ENCODE measurements around the gene CFD.
A peak's percentile ranks its signal among the peaks of the same experiment; 100 is the strongest.
"Not testable (repeated sequence)": the region's sequence is repeated elsewhere in the genome, so short reads cannot be mapped to it uniquely, and the experiment has no call there.

CFD gene

GRCh38 chr19:825897-826644, 33.4 kb upstream of the CFD start:
- DNase-seq = no peak

DNA sequence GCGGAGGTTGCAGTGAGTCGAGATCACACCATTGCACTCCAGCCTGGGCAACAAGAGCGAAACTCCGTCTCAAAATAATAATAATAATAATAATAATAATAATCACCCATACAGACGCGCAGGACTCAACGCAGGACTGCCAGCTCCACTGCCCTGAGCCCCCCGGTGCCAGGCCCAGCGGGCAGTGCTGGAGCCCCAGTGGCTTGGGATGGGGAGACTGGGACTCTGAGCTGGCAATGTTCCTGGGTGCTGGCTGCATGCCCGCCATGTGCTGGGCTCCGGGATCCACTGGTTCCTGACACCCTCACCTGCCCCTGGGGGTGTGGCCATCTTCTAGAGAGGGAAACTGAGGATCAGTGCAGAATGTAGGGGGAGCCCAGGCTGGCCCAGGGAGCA, 32.2 kb upstream of the CFD start:
- no peak for DNase-seq

- peak; percentile 61 for DNase-seq
Measured at GRCh38 chr19:827710-828321, 31.6 kb upstream of the CFD start, which contains the start of gene AZU1. Gene AZU1 (plus strand): TSS chr19:827837. CDS start chr19:827847, 10 bp downstream.

DNA sequence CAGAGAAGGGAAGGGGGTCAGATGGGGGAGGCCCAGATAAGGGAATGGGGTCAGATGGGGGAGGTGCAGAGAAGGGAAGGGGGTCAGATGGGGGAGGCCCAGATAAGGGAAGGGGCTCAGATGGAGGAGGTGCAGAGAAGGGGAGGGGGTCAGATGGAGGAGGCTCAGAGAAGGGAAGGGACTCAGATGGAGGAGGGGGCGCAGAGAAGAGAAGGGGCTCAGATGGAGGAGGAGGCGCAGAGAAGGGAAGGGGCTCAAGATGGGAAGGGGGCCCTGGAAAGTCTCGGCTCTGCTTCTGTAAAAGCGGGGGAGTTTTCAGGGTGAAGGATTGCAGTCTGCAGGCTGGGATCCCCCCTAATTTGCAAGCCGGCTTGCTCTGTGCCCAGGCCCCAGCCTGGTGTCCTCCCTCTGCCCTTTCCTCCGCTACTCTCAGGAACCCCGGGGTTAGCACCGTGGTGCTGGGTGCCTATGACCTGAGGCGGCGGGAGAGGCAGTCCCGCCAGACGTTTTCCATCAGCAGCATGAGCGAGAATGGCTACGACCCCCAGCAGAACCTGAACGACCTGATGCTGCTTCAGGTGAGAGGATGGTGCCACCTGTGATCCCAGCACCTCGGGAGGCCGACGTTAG, 30.2 kb upstream of the CFD start:
- DNase-seq = no peak

DNA sequence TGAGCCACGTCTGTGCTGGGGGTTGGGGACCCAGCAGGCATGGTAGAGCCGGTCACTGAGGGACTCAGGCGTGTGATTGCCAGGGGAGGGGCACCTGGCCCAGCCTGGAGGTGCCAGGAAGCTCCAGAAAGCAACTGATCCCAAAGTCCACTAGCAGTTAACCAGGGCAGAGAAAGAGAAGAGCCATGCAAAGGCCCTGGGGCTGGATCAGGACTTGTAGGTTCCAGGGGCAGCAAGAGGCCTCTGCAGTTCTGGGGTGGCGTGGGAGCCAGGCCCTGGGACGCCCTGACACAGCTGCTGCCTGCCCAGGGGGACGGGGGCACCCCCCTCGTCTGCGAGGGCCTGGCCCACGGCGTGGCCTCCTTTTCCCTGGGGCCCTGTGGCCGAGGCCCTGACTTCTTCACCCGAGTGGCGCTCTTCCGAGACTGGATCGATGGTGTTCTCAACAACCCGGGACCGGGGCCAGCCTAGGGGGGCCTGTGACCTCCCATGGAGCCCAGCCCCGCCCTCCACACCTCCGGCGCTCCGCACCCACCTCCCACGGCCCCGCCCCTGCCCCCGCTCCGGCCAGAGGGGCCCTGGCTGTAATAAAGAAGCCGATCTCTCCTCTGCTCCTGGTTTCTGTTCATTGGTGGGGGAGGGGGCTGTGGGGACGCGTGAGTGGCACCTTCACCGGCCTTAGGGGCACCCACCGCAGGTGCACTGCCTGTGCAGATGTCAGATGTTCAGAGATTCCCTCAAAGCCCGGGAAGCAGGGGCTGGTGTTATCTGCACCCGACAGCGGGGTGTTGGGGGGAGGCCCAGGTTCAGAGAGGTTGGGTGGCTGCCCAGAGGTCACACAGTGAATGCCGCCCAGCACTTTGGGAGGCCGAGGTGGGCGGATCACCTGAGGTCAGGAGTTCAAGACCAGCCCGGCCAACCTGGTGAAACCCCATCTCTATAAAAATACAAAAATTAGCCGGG, 27.8 kb upstream of the CFD start:
- DNase-seq = no peak

DNA sequence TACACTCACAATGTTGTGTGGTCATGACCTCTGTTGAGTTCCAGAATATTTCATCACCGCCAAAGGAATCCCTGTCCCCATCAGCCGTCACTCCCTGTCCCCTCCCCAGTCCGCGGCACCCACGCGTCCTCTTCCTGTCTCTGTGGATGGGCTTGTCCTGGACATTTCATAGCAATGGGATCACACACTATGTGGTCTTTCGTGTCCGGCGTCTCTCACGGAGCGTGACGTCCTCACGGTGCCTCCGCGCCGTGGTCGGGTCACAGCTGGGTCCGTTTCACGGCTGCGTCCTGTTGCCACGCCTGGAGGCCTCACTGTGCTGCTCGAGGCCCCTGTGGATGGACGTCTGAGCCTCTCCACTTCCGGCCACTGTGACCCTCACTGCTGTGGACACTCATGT, 25.2 kb upstream of the CFD start:
- no peak for DNase-seq

DNA sequence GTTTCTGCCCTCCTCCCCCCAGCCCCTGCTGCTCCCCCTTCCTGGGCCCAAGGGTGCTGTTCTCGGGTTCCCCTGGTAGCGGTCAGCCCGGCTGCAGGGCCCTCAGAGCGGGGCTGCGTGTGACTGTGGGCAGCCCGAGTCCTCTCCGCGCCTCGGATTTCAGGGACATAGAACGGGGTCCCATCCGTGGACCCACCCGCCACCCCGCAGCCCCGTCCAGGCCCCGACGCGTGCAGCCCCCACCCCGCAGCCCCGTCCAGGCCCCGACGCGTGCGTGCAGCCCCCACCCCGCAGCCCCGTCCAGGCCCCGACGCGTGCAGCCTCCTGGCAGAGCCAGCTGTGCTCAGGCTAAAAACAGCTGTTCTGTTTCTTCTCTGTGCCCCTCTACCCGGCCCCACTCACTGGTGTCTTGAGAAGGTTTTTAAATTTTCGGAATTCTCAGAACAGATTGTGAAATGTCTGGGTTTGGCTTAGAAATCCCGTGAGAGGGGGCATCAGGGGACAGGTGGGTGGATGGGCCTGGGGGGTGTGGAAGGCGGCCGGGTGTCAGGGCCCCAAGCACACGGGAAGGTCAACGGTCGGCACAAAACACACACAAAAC, 24.2 kb upstream of the CFD start:
- peak; percentile 91 for DNase-seq

DNA sequence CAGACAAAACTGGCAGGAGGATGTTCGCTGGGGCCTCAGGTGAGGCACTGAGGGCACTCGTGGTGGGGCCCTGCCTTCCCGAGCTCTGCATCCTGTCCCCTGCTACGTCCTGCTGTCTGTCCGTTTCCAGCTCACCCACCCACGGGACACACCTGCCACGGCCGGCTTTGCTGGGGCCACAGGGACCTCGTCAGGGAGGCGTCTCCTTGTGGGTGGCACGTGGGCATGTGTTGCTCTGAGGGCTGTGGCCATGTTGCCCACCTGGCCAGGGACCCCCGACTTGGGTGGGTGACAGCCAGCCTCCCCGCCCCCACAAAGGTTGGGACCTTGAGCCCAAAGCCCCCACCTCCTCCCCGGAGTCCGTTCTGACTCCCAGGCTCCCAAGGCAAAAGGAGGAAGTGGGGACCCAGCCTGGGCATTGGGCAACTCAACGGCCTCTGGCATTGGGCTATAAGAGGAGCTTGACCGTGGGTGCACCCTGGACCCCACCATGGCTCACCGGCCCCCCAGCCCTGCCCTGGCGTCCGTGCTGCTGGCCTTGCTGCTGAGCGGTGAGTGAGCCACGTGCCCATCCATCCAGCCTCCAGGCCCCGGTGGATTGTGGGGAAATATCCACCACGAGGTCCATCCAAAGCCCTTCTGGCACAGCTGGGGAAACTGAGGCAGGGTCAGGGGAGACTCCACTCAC, 18.8 kb upstream of the CFD start, which contains the start of gene PRTN3:
Gene PRTN3 (plus strand): TSS at position 481 of the 688 bp plus-strand sequence. CDS start 10 bp downstream, at position 491.
- DNase-seq = peak; percentile 82

GRCh38 chr19:842802-843179, 16.7 kb upstream of the CFD start:
- not testable (repeated sequence) for DNase-seq

DNA sequence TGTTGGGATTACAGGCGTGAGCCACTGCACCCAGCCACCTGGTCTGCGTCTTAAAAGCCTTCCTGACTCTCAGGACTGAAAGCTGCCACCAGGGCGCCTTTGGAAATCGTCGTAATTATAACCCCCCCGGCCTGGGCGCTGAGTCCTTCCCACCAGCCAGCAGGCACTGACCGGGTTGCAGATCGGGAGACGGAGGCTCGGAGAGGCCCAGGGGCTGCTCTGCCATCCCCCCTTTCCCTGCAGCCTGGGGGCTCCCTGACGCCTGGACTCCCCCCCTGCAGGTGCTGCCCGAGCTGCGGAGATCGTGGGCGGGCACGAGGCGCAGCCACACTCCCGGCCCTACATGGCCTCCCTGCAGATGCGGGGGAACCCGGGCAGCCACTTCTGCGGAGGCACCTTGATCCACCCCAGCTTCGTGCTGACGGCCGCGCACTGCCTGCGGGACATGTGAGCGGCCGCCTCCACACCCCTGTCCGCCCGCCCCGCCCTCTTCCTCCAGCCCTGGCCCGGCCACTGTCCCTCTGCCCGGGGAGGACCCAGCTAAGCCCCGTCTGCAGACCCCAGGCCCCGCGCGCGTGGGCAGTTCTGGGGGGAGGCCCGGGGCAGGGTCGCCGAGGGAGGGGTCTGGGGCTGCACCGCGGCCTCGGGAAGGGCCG, 16.2 kb upstream of the CFD start:
- no peak for DNase-seq

DNA sequence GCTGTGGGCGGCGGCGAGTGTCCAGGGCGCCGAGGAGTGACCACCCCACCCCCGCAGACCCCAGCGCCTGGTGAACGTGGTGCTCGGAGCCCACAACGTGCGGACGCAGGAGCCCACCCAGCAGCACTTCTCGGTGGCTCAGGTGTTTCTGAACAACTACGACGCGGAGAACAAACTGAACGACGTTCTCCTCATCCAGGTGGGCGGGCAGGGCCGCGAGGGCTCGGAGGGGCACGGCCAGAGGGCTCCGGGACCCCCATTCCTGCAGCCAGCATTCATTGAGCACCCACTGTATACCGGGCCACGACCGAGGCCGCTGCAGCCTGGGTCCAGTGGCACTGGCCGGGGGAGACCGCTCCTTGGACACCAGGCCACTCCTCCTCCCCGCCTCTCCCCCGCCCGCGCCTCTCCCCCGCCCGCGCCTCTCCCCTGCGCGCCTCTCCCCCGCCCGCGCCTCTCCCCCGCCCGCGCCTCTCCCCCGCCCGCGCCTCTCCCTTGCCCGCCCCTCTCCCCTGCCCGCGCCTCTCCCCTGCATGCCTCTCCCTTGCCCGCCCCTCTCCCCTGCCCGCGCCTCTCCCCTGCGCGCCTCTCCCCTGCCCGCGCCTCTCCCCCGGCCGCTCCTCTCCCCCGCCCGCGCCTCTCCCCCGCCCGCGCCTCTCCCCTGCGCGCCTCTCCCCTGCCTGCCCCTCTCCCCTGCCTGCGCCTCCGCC, 15.5 kb upstream of the CFD start:
- no peak for DNase-seq

DNA sequence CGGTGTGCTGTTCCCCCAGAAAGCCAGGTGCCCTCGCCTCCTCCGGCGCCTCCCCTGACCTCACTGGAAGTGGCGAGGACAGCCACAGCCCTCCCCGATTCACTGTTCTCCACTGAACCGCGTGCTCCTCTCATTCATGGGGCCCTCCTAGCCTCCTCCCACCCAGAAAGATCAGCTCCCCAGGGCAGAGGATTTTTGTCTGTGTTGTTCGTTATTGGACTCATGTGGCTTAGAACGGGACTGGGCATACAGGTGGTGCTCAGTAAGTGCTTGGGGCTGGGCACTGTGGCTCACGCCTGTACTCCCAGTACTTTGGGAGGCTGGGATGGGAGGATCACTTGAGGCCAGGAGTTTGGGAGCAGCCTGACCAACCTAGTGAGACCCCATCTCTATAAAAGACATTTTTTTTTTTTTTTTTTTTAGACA, 14.9 kb upstream of the CFD start:
- no peak for DNase-seq

DNA sequence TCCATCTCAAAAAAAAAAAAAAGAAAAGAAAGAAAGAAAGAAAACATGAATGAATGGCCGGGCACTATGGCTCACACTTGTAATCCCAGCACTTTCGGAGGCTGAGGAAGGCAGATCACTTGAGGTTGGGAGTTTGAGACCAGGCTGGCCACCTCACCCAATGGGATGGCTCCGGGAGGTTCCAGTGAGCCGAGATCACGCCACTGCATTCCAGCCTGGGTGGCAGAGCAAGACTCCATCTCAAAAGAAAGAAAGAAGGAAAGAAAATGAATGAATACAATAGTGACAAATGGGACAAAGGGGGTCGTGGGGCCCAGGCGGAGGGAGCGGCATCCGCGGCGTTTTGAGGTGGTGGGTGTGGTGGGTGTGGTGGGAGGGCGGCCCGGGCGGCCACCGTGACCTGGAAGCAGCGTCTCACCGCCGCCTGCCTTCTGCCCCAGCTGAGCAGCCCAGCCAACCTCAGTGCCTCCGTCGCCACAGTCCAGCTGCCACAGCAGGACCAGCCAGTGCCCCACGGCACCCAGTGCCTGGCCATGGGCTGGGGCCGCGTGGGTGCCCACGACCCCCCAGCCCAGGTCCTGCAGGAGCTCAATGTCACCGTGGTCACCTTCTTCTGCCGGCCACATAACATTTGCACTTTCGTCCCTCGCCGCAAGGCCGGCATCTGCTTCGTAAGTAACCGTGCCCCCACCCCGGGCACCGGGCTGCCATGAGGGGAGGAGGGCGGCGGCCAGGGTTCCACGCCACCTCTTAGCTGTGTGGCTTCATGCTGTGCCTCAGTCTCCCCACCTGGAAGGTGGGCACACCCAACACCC, 13.6 kb upstream of the CFD start:
- no peak for DNase-seq

GRCh38 chr19:848386-848921, 11.0 kb upstream of the CFD start:
- peak; percentile 83 for DNase-seq

DNA sequence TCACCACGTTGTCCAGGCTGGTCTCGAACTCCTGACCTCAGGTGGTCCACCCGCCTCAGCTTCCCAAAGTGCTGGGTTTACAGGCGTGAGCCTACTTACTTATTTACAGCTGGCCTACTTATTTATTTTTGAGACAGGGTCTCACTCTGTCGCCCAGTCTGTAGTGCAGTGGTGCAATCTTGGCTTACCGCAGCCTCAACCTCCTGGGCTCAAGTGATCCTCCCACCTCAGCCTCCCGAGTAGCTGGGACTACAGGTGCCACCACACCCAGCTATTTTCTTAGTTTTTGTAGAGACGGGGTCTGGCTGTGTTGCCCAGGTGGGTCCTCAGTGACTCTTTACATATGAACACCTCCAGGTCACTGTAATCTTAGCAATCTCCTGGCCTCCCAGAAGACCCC, 10.3 kb upstream of the CFD start:
- not testable (repeated sequence) for DNase-seq

- peak; percentile 60 for DNase-seq
Measured at GRCh38 chr19:850221-850978, 9.1 kb upstream of the CFD start.

DNA sequence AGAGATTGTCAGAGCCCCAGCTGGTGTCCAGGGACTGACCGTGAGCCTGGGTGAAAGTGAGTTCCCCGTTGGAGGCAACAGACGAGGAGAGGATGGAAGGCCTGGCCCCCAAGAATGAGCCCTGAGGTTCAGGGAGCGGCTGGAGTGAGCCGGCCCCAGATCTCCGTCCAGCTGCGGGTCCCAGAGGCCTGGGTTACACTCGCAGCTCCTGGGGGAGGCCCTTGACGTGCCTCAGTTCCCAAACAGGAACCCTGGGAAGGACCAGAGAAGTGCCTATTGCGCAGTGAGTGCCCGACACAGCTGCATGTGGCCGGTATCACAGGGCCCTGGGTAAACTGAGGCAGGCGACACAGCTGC, 8.5 kb upstream of the CFD start:
- no peak for DNase-seq

DNA sequence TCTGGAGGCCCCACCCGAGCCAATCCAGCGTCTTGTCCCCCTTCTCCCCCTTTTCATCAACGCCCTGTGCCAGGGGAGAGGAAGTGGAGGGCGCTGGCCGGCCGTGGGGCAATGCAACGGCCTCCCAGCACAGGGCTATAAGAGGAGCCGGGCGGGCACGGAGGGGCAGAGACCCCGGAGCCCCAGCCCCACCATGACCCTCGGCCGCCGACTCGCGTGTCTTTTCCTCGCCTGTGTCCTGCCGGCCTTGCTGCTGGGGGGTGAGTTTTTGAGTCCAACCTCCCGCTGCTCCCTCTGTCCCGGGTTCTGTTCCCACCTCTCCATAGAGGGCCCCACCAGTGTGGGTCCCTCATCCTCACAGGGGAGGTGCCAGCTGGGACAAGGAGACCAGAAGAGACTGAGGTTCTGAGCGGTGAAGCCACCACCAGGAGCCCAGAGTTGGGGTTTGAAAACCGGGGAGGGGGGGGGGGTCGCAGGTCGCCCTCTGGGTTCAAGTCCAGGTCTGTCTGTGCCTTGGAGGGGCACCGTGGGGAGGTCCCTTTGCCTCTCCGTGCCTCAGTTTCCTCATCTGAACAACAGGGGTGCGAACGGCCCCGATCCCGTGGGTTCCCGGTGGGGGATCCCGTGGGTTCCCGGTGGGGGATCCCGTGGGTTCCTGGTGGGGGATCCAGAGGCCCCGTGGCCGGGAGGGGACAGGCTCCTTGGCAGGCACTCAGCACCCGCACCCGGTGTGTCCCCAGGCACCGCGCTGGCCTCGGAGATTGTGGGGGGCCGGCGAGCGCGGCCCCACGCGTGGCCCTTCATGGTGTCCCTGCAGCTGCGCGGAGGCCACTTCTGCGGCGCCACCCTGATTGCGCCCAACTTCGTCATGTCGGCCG, 7.1 kb upstream of the CFD start, which contains the start of gene ELANE:
Gene ELANE (plus strand): TSS at position 168 of the 878 bp plus-strand sequence. CDS start 26 bp downstream, at position 194.
- DNase-seq = no peak

All from GF-D8 (cell line).